ENCODE measurements around the gene ABHD17B.

Gene ABHD17B

DNA sequence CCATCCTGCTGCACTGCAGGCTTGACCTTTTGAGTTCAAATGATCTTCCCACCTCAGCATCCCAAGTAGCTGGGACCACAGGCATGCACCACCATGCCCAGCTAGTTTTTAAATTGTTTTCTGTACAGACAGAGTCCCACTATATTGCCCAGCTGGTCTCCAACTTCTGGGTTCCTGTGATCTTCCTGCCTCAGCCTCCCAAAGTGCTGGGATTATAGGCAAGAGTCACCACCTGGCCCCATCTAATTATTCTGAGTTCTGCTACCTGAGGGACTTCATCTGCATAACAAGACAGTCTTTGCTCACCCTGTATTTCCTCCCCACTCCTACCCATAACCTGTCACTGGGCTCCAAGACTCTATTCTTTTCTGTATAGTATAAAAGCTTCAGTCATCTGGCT is 88.1 kb downstream of the ABHD17B start:
- H3K27ac ChIP-seq (ENCODE audit: low read depth, low read length) = no peak overlapping the region
- H3K4me3 ChIP-seq (ENCODE audit: low read length) = no peak overlapping the region
- H3K9ac ChIP-seq (ENCODE audit: low read length) = no peak overlapping the region
- no peaks in the 10 kb centered on the region for H3K36me3 ChIP-seq (ENCODE audit: control insufficient read depth, insufficient read depth, low read length)
- no peaks in the 10 kb centered on the region for H3K4me1 ChIP-seq (ENCODE audit: control insufficient read depth, insufficient read depth, low read length)
- no peaks in the 10 kb centered on the region for H3K27me3 ChIP-seq (ENCODE audit: control insufficient read depth, insufficient read depth, low read length)

DNA sequence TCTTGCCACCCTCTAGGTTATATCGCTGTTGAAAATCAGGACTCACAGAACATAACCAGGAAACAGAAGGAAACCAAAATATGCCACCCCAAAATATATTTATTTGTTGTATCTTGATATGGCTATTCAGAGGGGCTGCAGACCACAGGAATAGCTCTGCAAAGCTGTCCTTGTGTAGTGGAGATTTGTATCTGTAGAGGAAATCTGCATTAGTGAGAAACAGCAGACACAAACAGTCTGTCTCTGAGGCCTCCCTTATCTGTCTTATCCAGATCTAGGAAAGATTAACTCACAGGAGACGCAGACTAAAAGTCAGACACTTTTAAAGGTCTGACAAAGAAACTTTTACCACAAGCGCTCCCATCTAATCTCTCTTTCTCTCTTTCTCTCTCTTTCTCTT is 88.5 kb downstream of the ABHD17B start:
- H3K36me3 ChIP-seq (ENCODE audit: control insufficient read depth, insufficient read depth, low read length) = no peaks in the 10 kb centered on the region
- H3K4me1 ChIP-seq (ENCODE audit: control insufficient read depth, insufficient read depth, low read length) = no peaks in the 10 kb centered on the region
- no peak overlapping the region for H3K4me3 ChIP-seq (ENCODE audit: low read length)
- no peak overlapping the region for H3K9ac ChIP-seq (ENCODE audit: low read length)
- H3K27ac ChIP-seq (ENCODE audit: low read depth, low read length) = no peak overlapping the region
- no peaks in the 10 kb centered on the region for H3K27me3 ChIP-seq (ENCODE audit: control insufficient read depth, insufficient read depth, low read length)

DNA sequence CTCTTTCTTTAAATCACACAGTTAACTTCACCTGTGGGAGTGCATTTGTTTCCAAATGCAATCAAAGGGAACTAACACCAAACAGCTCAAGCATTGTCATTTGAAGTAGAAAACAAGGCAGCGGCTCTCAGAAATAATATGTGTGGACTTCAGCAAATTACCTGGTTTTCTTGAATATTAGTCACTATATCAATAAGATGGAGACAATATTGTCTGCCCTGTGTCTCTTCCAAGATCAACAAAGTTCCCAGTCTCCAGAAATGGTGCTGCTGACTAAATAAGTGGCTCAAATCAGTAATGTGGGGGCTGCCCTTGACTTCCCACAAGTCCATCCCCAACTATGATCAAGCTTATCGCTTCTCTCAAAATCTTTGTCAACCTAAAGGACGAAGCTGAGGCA is 89.6 kb downstream of the ABHD17B start:
- Histone ChIP-seq H3K4me1 (ENCODE audit: control insufficient read depth, insufficient read depth, low read length) (no peaks in the 10 kb centered on the region), H3K36me3 (ENCODE audit: control insufficient read depth, insufficient read depth, low read length) (no peaks in the 10 kb centered on the region), H3K27me3 (ENCODE audit: control insufficient read depth, insufficient read depth, low read length) (no peaks in the 10 kb centered on the region), H3K4me3 (ENCODE audit: low read length) (no peak overlapping the region), H3K9ac (ENCODE audit: low read length) (no peak overlapping the region), H3K27ac (ENCODE audit: low read depth, low read length) (no peak overlapping the region)

DNA sequence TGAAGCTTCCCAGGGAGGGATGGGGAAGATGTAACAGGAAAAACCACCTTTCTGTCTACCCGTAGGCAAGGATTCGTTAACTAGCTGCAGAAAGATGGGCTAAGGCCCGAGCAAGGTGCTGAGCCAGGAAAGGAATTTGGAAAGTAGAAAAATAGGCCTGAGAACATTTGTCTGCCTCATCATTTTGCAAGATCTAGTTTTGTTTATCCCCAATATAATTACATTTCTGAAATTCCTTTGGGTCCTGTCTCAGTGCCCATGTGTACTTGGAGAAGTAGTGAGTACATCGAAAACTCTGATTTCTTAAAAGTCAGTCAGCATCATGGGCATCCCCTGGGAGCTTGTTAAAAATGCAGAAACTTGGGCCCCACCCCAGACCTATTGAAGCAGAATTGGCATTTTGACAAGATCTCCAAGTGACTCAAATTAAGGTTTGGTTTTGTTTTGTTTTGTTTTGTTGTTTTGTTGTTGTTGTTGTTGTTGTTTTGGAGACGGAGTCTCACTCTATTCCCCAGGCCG is 90.5 kb downstream of the ABHD17B start:
- Histone ChIP-seq H3K27ac (ENCODE audit: low read depth, low read length) (no peak overlapping the region), H3K9ac (ENCODE audit: low read length) (no peak overlapping the region), H3K4me3 (ENCODE audit: low read length) (no peak overlapping the region), H3K4me1 (ENCODE audit: control insufficient read depth, insufficient read depth, low read length) (no peaks in the 10 kb centered on the region), H3K36me3 (ENCODE audit: control insufficient read depth, insufficient read depth, low read length) (no peaks in the 10 kb centered on the region), H3K27me3 (ENCODE audit: control insufficient read depth, insufficient read depth, low read length) (no peaks in the 10 kb centered on the region)

DNA sequence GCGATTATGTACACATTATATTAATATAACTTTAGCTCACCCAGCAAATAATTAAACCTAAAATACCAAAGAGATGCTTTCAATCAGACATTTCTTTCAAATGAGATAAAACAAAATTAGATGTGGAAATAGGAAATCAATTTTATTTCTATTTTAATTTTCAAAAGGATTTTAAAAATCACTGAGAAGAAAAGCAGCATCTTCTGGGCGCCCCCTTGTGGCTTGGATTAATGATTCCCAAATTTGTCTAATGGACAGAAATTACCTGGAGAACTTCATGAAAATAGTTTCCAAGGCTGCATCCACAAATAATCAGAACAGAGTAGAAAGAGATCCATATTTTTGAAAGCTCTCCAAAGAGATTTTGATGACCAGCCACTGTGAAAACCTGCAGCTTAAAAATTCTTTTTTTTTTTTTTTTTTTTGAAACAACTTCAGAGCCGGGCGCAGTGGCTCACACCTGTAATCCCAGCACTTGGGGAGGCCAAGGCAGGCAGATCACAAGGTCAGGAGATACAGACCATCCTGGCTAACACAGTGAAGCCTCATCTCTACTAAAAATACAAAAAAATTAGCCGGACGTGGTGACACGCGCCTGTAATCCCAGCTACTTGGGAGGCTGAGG is 91.8 kb downstream of the ABHD17B start:
- no peak overlapping the region for H3K9ac ChIP-seq (ENCODE audit: low read length)
- no peak overlapping the region for H3K4me3 ChIP-seq (ENCODE audit: low read length)
- no peaks in the 10 kb centered on the region for H3K36me3 ChIP-seq (ENCODE audit: control insufficient read depth, insufficient read depth, low read length)
- H3K27me3 ChIP-seq (ENCODE audit: control insufficient read depth, insufficient read depth, low read length) = no peaks in the 10 kb centered on the region
- no peaks in the 10 kb centered on the region for H3K4me1 ChIP-seq (ENCODE audit: control insufficient read depth, insufficient read depth, low read length)
- H3K27ac ChIP-seq (ENCODE audit: low read depth, low read length) = no peak overlapping the region

DNA sequence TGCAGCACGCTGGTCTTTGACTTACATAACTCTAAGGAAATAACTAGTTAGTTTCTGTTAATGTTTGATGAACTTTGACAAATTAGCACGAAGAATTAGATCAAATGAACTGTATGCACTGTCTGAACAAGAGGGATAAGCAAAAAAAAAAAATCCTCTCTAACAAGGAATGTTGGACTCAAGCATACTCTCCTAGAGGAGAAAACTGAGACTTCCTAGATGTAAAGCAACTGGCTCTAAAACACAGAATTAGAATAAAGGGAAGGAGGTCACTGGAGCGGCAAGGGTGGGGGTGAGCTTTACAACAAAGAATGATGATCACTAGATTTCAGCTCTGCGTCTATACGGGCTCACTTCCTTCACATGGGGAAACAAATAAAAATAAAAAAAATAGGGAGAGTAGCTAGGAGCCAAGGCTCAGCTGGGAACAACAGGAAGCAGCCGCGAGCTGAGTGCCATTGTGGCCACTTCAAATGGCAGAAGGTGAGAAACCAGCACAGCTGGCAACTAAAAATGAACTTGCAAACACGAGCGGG is 94.0 kb downstream of the ABHD17B start:
- Histone ChIP-seq H3K4me3 (ENCODE audit: low read length) (no peak overlapping the region), H3K36me3 (ENCODE audit: control insufficient read depth, insufficient read depth, low read length) (no peaks in the 10 kb centered on the region), H3K4me1 (ENCODE audit: control insufficient read depth, insufficient read depth, low read length) (no peaks in the 10 kb centered on the region), H3K9ac (ENCODE audit: low read length) (no peak overlapping the region), H3K27ac (ENCODE audit: low read depth, low read length) (no peak overlapping the region), H3K27me3 (ENCODE audit: control insufficient read depth, insufficient read depth, low read length) (no peaks in the 10 kb centered on the region)

Data from rectal smooth muscle tissue (tissue), 1 donor.